22Rv1 (cell line): ENCODE data around the gene MRPL53.

Experiments used
- CTCF ChIP-seq: fragments of 450-650 bp; IDR thresholded peaks from 2 replicates; pipeline ENCODE4 v1.5.1; 2017; ENCODE audit warnings: mild to moderate bottlenecking
- ZFX ChIP-seq: fragments of 450-650 bp; IDR thresholded peaks from 2 replicates; pipeline ENCODE4 v1.6.1; 2017; ENCODE audit warnings: antibody characterized with exemption, borderline replicate concordance

DNA sequence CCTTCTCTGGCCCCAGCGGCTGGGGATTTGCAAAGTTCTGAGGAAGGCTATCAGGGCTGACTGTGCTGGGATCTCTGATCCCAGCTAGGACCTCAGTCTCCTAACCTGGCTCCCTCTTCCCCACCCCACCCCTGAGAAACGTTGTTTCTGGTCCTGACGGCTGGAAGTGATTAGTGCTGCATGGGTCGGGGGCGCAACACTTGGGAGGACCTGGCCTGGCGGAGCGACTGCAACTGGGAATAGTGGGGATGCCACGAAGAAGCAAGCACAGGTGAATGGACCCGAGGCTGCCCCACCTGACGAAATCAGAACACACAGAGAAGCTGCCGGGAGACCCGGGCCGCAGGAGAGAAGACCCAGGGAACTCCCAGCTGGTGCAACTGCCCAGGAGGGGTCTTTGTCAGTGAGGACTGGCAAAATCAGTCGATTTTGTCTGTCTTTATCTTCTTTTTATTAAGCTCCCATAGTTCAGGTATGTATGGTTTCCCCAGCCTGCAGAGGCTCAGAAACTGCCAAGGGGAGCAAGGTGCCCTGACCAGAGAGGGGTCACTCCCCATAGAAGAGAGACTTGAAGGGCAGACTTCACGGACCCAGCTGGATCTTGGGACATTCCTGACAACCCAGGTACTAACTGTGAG lies 27.6 kb upstream of the MRPL53 start:
- TF ChIP-seq CTCF (no peak), ZFX (no peak)
